Stimulated activated CD4-positive, alpha-beta T cell treated with anti-CD3 and anti-CD28 coated beads, TNF-alpha, amount 100 ng/mL, for 48 hours (primary cell): ENCODE data around the gene BANK1.

Experiments used
- DNase-seq, 3 donors: peaks; one replicate each; pipeline ENCODE4 v3.0.0-alpha.2; 2020; ENCODE audit warnings: low read depth in 3 of 3

Gene BANK1

GRCh38 chr4:102120846-102121245 is 330.3 kb downstream of the BANK1 start:
- DNase-seq = no peak
